ENCODE measurements around the gene DENND1A. TPM values are rescaled to one million over a fixed set of nuclear protein-coding genes. Genes with fewer than 3 reads are reported as not detected.

DENND1A gene
- total RNA-seq, 1 experiment from 2014 or later, result 29.7 TPM

DNA sequence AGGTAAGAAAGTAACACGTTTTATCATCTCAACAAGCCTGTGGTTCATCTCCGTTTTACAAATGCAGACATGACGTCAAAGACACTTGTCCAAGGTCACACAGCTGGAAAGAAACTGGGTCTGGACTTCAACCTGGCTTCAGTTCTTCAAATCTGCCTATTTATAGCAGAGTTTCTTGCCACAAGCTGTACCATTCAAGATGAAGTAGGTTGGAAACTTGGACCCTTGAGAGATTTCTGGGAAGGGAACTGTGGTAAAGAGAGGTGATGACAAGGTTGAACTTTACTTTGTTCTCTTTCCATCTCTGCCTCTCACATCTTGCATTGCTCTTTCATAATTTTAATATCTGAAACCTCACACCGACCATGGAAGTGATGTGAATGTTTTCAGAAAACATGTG lies 29.9 kb upstream of the DENND1A start:
- Histone ChIP-seq H3K79me2 (ENCODE audit: low read length) (no peaks in the 10 kb centered on the region), H3K9me3 (ENCODE audit: low read length) (no peaks in the 10 kb centered on the region), H3K27me3 (ENCODE audit: low read length) (no peaks in the 10 kb centered on the region), H3K9ac (ENCODE audit: low read length) (no peak overlapping the region), H3F3A (ENCODE audit: low read length, unreplicated experiment) (no peaks in the 10 kb centered on the region), H3K4me1 (ENCODE audit: insufficient read depth, low read length) (no peaks in the 10 kb centered on the region), H3K9me2 (replicated peaks; ENCODE audit: low read length) (no peaks in the 10 kb centered on the region), H3K27ac (ENCODE audit: low read length) (no peak overlapping the region), H3K4me3 (ENCODE audit: low read length) (no peak overlapping the region), H2AFZ (ENCODE audit: low read length) (no peak overlapping the region), H4K20me1 (ENCODE audit: low read length) (no peaks in the 10 kb centered on the region), H3K4me2 (ENCODE audit: low read length) (no peak overlapping the region), H3K36me3 (ENCODE audit: low read depth, low read length) (no peaks in the 10 kb centered on the region)
- CTCF ChIA-PET, result no interaction called here
- ATAC-seq (no peak), DNase-seq (no peak)
- no TSS peak for BruUV-seq (replicated peaks)
- POLR2A ChIA-PET (ENCODE audit: unreplicated experiment), result no interaction called here
- intact Hi-C loops (cut with micrococcal nuclease), result no loop called here
- no peak for TF ChIP-seq EZH2phosphoT487 (IDR thresholded peaks at IDR 0.05; ENCODE audit: borderline replicate concordance, low read length)
- TF ChIP-seq, protein P1, sequence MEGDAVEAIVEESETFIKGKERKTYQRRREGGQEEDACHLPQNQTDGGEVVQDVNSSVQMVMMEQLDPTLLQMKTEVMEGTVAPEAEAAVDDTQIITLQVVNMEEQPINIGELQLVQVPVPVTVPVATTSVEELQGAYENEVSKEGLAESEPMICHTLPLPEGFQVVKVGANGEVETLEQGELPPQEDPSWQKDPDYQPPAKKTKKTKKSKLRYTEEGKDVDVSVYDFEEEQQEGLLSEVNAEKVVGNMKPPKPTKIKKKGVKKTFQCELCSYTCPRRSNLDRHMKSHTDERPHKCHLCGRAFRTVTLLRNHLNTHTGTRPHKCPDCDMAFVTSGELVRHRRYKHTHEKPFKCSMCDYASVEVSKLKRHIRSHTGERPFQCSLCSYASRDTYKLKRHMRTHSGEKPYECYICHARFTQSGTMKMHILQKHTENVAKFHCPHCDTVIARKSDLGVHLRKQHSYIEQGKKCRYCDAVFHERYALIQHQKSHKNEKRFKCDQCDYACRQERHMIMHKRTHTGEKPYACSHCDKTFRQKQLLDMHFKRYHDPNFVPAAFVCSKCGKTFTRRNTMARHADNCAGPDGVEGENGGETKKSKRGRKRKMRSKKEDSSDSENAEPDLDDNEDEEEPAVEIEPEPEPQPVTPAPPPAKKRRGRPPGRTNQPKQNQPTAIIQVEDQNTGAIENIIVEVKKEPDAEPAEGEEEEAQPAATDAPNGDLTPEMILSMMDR (conservative IDR thresholded peaks at IDR 0.05; ENCODE audit: low read depth, low read length), result no peak
- no peak for TF ChIP-seq EZH2 (IDR thresholded peaks at IDR 0.05; ENCODE audit: low read length, unreplicated experiment)

DNA sequence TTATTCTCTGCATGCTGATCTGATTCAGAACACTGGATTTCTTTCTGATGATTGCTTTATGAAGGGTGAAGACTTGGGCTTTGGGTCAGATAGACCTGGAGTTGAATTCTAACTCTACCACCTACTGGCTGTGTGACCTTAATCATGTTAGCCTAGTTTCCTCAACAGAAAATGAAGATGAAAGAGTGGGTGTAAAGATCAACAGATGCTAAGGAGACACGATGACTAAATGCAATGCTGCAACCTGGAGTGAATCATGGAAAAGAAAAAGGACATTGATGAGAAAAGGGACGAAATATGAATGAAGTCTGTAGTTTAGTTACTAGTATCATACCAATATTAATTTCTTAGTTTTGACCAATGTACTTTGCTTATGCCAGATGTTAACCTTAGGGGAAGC lies 27.8 kb upstream of the DENND1A start:
- Histone ChIP-seq H3K4me3 (ENCODE audit: low read length) (no peak overlapping the region), H3K9me3 (ENCODE audit: low read length) (no peaks in the 10 kb centered on the region), H3K36me3 (ENCODE audit: low read depth, low read length) (no peaks in the 10 kb centered on the region), H3K27me3 (ENCODE audit: low read length) (no peaks in the 10 kb centered on the region), H3F3A (ENCODE audit: low read length, unreplicated experiment) (no peaks in the 10 kb centered on the region), H3K79me2 (ENCODE audit: low read length) (no peaks in the 10 kb centered on the region), H3K27ac (ENCODE audit: low read length) (no peak overlapping the region), H3K4me2 (ENCODE audit: low read length) (no peak overlapping the region), H2AFZ (ENCODE audit: low read length) (no peak overlapping the region), H4K20me1 (ENCODE audit: low read length) (no peaks in the 10 kb centered on the region), H3K9me2 (replicated peaks; ENCODE audit: low read length) (no peaks in the 10 kb centered on the region), H3K4me1 (ENCODE audit: insufficient read depth, low read length) (no peaks in the 10 kb centered on the region), H3K9ac (ENCODE audit: low read length) (no peak overlapping the region)
- CTCF ChIA-PET, result no interaction called here
- BruUV-seq (replicated peaks), result no TSS peak
- DNase-seq, result no peak
- TF ChIP-seq EZH2phosphoT487 (IDR thresholded peaks at IDR 0.05; ENCODE audit: borderline replicate concordance, low read length) (no peak), EZH2 (IDR thresholded peaks at IDR 0.05; ENCODE audit: low read length, unreplicated experiment) (no peak)
- TF ChIP-seq, protein P1 (conservative IDR thresholded peaks at IDR 0.05; ENCODE audit: low read depth, low read length), result no peak
- intact Hi-C loops (cut with micrococcal nuclease), result no loop called here
- ATAC-seq, result no peak
- POLR2A ChIA-PET (ENCODE audit: unreplicated experiment), result no interaction called here

- Histone ChIP-seq H3K4me1 (ENCODE audit: insufficient read depth, low read length) (no peaks in the 10 kb centered on the region), H2AFZ (ENCODE audit: low read length) (no peak overlapping the region), H3K4me2 (ENCODE audit: low read length) (no peak overlapping the region), H3K36me3 (ENCODE audit: low read depth, low read length) (no peaks in the 10 kb centered on the region), H3K9ac (ENCODE audit: low read length) (no peak overlapping the region), H3K27me3 (ENCODE audit: low read length) (no peaks in the 10 kb centered on the region), H3K27ac (ENCODE audit: low read length) (no peak overlapping the region), H3K4me3 (ENCODE audit: low read length) (no peak overlapping the region), H3K9me2 (replicated peaks; ENCODE audit: low read length) (no peaks in the 10 kb centered on the region), H3F3A (ENCODE audit: low read length, unreplicated experiment) (no peaks in the 10 kb centered on the region), H3K9me3 (ENCODE audit: low read length) (no peaks in the 10 kb centered on the region), H3K79me2 (ENCODE audit: low read length) (no peaks in the 10 kb centered on the region), H4K20me1 (ENCODE audit: low read length) (no peaks in the 10 kb centered on the region)
- CTCF ChIA-PET, result no interaction called here
- no TSS peak for BruUV-seq (replicated peaks)
- POLR2A ChIA-PET (ENCODE audit: unreplicated experiment), result no interaction called here
- ATAC-seq (peak; percentile 24; the same call in 1 of the 2 replicates), DNase-seq (peak; percentile 63)
- TF ChIP-seq, protein P1 (conservative IDR thresholded peaks at IDR 0.05; ENCODE audit: low read depth, low read length), result no peak
- intact Hi-C loops (cut with micrococcal nuclease), result no loop called here
Measured at GRCh38 chr9:123957168-123957721, 27.3 kb upstream of the DENND1A start.

Measured in PC-3 (cell line).